ENCODE results near the gene MLLT6. TPM values are rescaled to one million over a fixed set of nuclear protein-coding genes. Genes with fewer than 3 reads are reported as not detected.
A peak's percentile ranks its signal among the peaks of the same experiment; 100 is the strongest.

Gene MLLT6
- 42.2 TPM for total RNA-seq

DNA sequence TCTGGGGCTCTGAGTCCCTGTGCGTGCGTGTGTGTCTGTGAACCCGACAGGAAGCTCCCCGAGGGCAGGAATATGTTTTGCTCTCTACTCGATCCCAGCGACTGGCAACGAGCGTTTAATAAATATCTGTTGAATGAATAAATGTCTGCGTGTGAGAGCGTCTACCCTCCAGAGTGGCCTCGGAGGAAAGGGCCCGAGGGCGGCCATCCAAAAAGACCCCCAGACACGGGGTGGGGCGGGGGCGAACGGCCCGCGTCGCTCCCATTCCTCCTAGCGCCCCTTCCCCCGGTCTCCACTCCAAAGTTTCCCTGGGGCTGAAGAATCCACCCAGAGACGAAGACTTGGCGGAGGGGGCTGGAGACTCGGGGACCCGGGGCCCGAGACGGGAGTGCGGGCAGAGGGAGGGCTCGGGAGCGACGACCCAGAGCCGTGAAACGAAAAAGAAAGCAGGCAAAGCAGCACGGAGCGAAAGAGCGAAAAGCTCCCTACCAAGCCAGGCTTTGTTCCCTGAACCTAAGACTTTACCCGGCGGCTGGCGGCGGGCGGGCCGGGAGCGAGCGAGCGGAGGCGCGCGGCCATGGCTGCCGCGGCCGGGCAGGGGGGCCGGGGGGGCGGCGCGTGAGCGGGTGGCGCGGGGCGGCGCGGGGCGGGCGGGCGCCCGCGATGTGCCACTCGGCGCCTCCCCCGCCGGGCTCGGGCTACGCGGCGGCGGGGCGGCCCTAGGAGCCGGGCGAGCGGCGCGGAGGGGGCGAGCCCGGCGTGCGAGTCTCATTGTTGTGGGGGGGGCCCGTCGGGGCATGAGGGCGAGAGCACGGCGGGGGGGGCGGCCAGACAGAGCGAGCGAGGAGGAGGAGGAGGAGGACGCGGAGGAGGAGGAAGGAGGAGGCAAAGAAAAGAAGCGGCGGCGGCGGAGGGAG lies at the start of gene MLLT6:
Gene MLLT6, plus strand, starts transcription at position 668 of the 917 bp plus-strand sequence. CDS start 360 bp downstream, outside the sequence.
- peak; percentile 92 for DNase-seq

DNA sequence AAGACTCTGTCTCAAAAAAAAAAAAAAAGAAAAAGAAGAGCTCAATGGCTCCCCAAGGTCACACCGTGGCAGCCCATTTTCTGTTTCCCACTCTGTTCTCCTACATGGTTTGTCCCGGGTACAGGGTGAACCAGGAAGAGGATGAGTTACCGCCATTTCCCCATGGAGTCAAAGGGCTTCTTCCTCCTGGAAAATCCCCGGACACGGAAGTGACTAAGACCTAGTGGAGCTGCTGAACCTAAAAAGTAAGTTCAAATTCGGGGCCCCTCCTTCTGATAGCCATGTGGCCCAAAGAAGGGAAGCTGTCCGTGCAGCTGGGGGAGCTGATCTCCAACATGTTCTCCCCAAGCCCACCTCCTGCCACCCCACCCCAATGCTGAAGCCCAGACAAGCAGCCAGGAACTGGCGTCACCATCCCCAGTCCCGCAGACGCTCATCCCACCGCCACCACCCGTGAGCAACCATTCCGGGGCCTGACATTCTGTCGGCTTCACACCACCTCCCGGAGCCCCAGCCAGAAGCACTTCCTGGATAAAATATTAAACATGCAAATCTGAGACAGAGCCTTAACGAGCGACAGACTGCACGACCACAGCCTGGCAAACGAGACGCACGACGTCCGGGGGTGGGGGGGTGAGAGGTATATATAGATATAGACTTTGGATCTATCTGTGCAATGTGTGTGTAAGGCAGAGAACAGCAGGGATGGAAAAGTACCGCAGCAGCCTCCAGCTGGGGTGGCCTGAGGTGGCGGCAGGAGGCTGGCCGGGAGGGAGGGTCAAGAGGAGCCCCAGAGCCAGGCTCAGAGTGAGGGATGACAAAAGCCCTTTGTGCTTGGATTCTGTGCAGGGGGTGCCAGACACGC lies 47.9 kb upstream of the MLLT6 start:
- DNase-seq, result no peak

DNA sequence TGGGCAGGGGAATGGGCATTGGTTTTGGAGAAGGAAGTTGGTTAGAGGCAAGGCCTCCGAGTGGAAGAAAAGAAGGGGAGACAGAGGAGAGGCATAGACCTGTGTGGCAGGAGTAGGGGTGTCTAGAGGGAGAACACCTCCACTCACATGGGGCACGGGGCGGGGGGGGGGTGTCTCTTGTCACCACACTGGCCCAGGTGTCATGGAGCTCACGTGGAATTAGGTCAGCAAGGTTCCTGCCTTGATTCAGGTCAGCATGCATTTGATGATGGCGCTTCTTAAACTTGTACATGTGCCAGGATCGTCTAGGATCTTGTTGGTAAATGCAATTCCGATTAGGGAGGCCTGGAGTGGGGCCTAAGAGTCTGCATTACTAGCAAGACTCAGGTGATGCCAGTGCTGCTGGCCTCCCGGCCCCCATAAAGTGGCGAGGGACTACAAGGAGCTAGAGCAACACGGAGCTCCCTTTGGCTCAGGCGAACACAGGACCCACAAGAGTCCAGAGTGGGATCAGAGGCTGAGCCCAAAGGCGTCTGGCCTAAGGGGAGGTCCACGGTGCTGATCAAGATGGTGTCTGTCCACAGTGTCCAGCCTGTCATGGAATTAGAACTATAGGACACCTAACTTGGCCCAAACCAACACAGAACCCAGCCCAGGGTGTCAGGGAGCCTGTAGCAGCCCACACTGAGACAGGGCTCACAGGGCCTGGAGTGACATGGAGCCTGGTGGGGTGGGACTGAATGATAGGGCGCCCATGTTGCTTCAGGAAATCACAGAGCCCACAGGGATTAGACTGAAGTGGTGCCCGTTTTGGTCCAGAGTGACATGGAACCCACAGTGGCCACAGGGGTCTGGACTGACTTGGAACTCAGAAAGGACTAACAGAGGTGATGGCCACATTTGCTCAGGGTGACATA lies 47.0 kb upstream of the MLLT6 start:
- DNase-seq, result no peak

DNA sequence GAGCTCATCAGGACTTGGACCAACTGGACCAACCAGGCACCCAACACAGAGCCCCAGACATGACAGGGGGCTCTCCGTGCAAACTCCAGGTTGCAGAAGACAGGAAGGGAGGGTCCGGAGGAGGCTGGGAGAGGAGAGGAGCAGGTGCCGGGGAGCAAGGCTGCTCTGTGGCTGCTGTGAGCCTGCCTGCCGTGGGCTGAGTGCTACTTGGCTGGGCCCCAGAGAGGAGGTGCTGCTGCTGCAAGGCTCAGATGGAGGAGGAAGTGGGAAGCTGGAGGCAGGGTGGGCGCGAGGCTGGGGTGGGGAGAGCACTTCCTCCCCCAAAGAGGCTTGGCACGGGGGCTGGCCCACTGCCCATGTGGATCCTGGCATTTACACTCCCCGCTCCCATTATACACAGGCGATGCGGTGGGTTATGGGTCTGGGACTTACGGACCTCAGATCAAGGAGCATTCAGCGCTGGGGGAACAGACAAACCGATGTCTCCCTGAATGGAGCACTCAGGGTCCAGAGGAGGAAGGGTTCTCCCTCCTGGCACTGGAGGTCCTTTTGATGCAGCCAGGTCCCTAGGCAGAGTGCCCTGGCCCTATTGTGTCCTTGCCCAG lies 46.2 kb upstream of the MLLT6 start:
- DNase-seq, result no peak

DNA sequence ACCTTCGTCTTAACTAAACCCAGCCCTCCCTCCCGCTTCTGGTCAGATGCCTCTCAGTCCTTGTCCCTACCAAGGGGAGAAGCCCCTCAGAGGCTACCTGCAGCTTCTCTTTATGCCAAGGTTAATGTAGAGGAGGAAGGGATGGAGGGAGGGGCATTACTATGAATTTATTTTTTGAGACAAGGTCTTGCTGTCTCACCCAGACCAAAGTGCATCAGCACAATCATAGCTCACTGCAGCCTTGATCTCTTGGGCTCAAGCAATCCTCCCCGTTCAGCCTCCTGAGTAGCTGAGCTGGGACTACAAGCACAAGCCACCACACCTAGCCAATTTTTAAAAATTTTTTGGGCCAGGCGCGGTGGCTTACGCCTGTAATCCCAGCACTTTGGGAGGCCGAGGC lies 45.7 kb upstream of the MLLT6 start:
- no peak for DNase-seq

DNA sequence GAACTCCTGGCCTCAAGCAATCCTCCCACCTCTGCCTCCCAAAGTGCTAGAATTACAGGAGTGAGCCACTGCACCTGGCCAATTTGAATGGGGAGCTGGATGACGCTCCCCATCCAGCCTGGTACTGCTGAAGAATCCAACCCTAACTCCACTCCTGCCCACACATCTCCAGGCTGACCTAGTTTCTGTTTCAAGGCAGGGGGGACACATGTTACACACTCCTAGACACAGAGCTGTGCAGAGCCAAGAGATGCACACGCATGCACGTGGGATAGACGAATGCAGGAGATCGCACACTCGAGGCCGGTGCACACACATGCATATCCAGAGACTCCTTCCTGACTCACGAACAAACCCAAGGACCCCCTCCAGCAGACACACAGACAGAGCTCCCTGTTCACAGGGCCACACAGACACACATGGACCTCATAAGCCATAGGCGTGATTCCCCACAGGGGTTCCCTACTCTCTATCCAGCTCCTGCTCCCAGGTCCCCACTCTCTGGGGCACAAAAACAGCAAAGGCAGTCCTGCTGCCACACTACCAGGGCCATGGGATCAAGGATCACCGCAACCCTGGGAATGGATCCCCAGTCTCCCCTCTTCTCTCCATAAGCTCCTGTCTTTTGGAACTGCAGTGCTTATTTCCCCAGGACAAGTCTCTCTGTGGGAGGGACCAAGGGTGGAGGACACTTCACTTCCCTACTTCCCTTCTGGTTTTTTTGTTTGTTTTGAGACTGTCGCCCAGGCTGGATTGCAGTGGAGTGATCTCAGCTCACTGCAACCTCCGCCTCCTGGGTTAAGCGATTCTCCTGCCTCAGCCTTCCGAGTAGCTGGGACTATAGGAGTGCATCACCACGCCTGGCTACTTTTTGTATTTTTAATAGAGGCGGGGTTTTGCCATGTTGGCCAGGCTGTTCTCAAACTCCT lies 44.7 kb upstream of the MLLT6 start:
- no peak for DNase-seq

DNA sequence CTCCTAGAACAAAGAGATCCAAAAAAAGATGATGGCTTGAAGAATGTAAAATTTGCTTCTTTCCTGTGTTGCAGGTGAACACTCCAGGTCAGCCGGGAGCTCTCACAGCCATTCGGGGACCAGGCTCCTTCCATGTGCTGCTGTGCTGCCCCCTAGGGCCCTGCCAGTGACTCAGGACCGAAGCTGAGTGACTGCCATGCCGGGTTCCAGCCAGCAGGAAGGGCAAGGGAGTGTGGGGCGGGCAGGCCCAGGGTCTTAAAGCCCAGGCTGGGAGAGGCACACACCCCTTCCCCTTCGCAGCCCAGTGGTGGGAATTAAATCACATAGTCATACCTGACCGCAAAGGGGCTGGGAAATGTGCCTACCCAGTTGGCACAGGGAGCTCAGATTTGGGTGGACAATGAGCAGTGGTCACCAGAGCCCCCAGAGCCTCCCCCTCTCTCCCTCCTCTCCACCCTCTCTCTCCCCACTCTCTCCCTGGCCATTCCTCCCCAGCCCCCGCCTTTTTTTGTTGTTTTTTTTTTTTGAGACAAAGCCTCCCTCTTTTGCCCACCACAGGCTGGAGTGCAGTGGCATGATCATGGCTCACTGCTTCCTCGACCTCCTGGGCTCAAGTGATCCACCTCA lies 41.8 kb upstream of the MLLT6 start:
- peak; percentile 59 for DNase-seq

DNA sequence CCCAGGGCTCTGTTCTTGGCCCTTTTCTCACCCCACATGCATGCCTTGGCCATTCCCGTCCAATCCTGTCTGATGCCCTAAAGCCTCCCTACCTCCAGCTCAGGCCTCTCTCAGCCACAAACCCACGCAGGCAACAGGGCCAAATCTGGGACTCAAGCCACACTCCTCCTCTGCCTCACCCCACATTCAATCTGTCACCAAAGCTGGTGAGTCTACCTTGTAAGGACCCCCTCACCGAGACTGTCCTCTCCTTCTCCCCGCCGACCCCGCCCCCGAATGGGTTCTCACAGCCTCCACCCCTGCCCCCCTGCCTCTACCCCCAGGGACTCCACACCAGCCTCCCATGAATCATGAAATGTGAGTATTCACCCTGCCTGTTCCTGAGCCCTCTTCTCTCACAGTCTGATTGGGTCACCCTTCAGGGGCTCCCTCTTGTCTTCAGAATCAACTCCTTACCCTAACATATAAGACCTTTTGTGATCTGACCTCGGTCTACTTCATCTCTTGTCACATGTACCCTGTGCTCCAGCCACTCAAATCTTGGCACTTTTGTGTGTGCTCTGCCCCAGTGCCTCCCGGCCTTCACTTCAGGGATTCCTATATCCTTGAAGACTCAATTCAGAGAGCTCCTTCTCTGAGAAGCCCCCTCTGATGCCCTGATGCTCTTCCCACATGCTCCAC lies 41.0 kb upstream of the MLLT6 start:
- DNase-seq, result no peak

DNA sequence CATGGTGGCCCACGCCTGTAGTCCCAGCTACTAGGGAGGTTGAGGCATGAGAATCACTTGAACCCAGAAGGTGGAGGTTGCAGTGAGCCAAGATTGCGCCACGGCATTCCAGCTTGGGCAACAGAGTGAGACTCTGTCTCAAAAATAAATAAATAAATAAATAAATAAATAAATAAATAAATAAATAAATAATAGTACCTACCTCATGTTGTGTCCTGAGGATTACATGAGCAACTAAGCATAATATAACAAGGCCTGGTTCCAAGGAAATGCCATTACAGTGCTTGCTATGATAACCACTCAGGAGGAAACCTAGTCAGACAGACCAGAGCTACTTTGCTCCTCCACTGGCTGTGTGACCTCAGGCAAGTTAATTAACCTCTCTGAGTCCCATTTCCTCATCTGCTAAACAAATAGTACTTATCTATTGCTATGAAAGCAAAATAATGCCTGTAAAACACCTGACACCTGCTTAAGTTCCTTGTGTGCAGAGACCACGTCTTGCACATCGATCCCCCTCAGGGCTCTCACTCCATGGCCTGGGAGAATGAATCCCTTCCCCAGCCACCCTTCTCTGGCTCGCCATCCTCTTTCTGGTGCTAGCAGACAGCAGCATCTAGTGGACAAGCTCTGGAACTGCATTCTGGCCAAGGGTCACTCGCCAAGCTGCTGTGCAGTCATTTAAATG lies 37.8 kb upstream of the MLLT6 start:
- DNase-seq, result peak; percentile 82

DNA sequence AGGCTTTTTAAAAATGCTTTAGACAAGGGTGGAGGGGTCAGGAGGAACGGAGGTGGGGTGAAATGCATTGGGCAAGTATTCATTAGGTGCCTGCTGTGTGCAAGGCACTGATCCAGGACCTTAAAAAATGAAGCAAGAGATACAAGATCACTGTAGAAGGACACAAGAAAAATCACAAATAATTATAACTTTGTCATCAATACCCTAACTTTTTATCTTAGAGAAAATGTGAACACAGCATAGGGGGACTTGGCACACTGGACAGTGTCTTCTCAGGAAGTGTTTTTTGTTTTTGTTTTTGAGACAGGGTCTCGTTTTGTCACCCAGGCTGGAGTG lies 37.3 kb upstream of the MLLT6 start:
- DNase-seq, result no peak

DNA sequence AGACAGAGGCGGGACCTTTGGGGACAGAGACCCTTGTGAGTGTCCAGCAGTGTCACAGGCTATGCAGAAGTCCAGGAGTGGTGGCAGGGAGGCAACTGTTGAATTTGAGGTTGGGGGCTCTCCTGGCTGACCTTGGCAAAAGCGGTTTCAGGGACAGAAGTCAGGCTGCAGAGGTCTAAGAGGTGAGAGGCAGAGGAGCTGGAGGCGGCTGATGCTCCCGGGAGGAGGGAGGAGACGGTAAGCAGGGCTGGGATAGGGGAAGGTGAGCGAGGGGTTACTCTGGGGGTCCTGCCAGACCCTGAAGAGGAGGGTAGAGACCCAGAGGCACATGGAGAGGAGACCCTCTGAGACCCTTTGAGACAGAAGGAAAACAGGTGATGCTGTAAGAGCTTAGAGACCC lies 35.6 kb upstream of the MLLT6 start:
- DNase-seq, result no peak

DNA sequence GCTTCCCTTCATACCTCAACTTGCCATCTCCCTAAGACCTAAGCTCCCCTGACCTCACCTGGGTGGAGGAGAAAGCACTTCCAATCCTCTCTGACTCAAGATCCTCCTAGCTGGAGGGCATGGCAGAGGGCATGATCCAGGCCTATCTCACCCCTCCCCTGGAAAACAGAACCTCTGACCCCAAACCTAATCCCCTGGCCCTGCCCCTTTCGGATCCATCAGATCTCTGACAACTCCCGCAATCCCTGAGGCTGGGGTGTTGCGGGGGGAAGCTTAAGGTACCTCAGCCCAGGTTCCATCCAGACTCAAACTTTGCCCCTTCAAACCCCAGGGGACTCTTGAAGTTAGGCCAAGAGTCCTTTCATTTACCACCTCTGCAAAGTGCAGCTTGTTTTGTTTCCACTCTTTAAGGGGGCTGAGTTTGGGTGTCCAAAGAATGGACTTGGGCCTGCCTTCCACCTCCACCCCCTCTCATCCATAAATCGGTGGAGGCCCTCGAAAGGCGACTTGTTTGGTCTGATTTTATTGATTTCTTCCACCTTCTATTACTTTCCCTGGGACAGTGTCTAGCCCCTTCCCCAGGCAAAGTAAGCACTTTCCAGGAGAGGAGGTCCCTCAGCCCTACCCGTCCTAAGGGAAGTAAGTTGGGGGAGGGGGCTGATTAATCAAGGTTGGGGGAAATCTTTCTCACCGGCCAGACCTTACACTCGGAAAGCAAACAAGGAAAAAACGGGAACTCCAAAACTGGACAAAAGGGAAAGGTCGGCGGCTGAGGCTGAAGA lies 32.9 kb upstream of the MLLT6 start:
- DNase-seq, result no peak

DNA sequence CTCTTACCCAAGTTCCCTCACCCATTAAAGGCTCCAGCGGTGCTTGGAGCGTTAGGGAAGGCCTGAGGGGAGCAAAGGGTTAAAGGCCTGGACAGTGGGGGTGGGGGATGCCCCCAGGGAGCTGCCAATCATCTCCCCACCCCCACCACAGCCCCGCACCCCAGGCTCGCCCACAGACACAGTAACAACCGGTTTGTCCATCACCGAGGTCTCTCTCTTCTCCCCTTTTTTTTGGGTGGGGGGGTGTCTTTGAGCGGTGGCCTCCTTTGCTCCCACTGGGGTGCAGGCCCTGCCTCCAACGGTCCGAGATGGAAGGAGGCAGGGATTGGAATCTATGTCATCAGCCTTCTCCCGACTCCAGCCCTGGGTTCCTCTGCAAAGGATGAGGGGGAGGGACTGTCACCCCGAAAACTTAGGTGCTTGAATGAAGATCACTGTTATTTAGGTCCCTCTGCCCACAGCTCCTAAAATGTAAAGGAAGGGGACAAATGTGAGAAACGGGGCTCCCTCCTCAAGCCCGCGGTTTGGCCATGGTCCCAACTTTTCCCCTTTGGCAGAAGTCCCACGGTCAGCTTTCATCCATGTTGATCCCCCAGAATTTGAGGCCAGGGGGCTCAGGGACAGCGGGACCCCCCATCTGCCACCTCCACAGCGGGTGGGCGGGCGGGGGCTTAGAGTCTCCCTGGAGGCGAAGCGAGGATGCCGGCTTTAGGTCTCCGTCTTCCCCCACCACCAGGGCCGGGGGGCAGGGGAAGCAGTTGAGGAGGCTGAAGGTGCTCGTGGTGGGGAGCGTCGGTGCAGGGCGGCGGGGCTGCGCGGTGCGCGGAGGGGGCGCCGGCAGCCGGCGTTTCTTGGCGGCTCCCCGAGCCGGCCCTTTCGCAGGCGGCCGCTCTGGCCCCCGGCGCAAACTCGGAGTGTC lies 32.0 kb upstream of the MLLT6 start:
- DNase-seq, result no peak

DNA sequence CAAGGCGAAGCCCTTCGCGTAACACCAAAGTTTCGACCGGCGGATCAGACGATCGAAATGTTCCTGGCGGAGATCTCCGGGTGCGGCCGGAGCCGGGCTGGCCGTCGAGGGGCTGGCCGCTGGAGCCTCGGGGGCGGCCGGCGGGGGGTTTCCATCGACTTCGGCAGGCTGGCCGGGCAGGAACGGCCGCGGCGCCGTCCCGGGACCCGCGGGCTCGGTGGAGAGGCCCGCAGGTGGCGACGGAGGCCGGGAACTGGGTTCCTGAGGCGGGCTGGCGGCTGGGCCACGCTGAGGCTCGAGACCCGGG lies 31.4 kb upstream of the MLLT6 start:
- DNase-seq, result no peak

DNA sequence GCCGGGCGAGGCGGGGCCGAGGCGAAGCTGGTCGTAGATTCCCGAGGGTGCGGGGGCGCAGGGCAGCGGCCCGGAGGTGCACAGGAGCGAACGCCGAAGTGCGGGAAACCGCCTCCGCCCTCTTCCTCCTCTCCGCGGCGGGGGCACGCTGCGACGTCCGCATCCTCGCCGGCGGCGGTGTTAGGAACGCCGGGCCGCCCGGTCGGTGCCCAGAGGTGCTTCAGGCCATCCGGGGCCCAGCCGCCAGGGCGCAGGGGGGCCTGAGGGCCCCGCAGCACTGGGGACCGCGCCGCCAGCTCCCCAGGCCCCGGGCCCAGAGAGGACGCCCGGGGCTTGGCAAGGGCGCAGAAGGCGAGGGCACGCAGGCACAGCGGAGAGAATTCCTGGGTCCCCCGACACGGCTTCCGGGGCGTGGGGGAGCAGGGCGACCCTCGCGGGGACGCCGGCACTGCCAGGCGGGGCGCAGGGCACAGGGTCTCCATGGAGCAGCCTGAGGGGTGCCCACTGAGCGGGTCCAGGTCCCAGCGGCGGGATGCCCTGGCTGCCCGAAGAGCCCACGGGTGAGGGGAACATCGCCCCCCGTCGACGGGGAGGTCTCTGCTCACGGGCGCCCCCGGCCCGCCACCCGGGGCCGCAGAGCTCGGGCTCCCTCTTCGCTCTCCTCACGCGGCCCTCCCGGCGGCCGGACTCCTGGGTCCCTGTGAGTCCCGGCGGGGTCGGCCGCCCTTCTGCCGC lies 30.9 kb upstream of the MLLT6 start:
- DNase-seq, result no peak
